Mesenchymal stem cell (in vitro differentiated cells and primary cell): Measurements from ENCODE around the gene MMP24OS.
A peak's percentile ranks its signal among the peaks of the same experiment; 100 is the strongest.

ENCODE experiments used
- DNase-seq: peaks from one replicate; pipeline ENCODE4 v3.0.0-alpha.2; 2013
- H2AFZ ChIP-seq: one replicate; pipeline ENCODE4 v1.6.1; 2013; ENCODE audit warnings: low read depth, mild to moderate bottlenecking, control low read depth, inconsistent platforms, low read length, moderate library complexity
- H2AK5ac ChIP-seq: 2 replicates; pipeline ENCODE4 v1.6.1; 2013; ENCODE audit warnings: low read length, moderate library complexity, mild to moderate bottlenecking, inconsistent platforms; ENCODE audit not compliant: severe bottlenecking
- H2BK120ac ChIP-seq: one replicate; pipeline ENCODE4 v1.6.1; 2013; ENCODE audit warnings: low read depth, mild to moderate bottlenecking, inconsistent platforms, low read length, moderate library complexity
- H2BK12ac ChIP-seq, 2 experiments: one replicate each; pipeline ENCODE4 v1.6.1; 2013; ENCODE audit warnings: inconsistent platforms in 2 of 2, low read length in 2 of 2, mild to moderate bottlenecking in 2 of 2, moderate library complexity in 2 of 2, control low read depth in 1 of 2
- H2BK15ac ChIP-seq: one replicate; pipeline ENCODE4 v1.6.1; 2013; ENCODE audit warnings: mild to moderate bottlenecking, low read depth, inconsistent platforms; ENCODE audit not compliant: poor library complexity, severe bottlenecking
- H2BK5ac ChIP-seq: 2 replicates; pipeline ENCODE4 v1.6.1; 2013; ENCODE audit warnings: low read depth, mild to moderate bottlenecking, low read length, control low read depth, inconsistent platforms; ENCODE audit not compliant: poor library complexity, severe bottlenecking
- H3K14ac ChIP-seq, 2 experiments: one replicate each; pipeline ENCODE4 v1.6.1; 2013; ENCODE audit warnings: inconsistent platforms in 2 of 2, low read length in 2 of 2, control low read depth in 1 of 2, mild to moderate bottlenecking in 1 of 2, moderate library complexity in 1 of 2
- H3K18ac ChIP-seq, 2 experiments: one replicate each; pipeline ENCODE4 v1.6.1; 2013; ENCODE audit warnings: inconsistent platforms in 2 of 2, low read length in 2 of 2, control low read depth in 1 of 2, low read depth in 1 of 2, mild to moderate bottlenecking in 1 of 2
- H3K23ac ChIP-seq, 2 experiments: one replicate each; pipeline ENCODE4 v1.6.1; 2013; ENCODE audit warnings: inconsistent platforms in 2 of 2, low read length in 2 of 2, mild to moderate bottlenecking in 2 of 2, moderate library complexity in 2 of 2, control low read depth in 1 of 2
- H3K27ac ChIP-seq: 2 replicates; pipeline ENCODE4 v1.5.1; 2013; ENCODE audit warnings: mild to moderate bottlenecking, moderate library complexity, low read length, control low read depth, inconsistent platforms; ENCODE audit not compliant: poor library complexity, severe bottlenecking
- H3K27me3 ChIP-seq, 2 experiments: 2 replicates each; pipeline versions ENCODE4 v1.6.1 to v1.7.0; 2013; ENCODE audit warnings: low read length in 2 of 2, mild to moderate bottlenecking in 2 of 2, moderate library complexity in 2 of 2, control low read depth in 1 of 2, inconsistent platforms in 1 of 2; ENCODE audit not compliant: control insufficient read depth in 1 of 2, insufficient read depth in 1 of 2
- H3K36me3 ChIP-seq, 2 experiments: 2 replicates each; pipeline versions ENCODE4 v1.6.1 to v1.7.0; 2013; ENCODE audit warnings: low read length in 2 of 2, control low read depth in 1 of 2, inconsistent platforms in 1 of 2, low read depth in 1 of 2, mild to moderate bottlenecking in 1 of 2; ENCODE audit not compliant: insufficient read depth in 2 of 2, control insufficient read depth in 1 of 2
- H3K4ac ChIP-seq, 2 experiments: one replicate each; pipeline ENCODE4 v1.6.1; 2013; ENCODE audit warnings: inconsistent platforms in 2 of 2, low read length in 2 of 2, mild to moderate bottlenecking in 2 of 2, moderate library complexity in 2 of 2, control low read depth in 1 of 2, low read depth in 1 of 2
- H3K4me1 ChIP-seq: 2 replicates; pipeline ENCODE4 v1.6.1; 2013; ENCODE audit warnings: low read depth, low read length, control low read depth; ENCODE audit not compliant: control insufficient read depth, insufficient read depth
- H3K4me2 ChIP-seq: 2 replicates; pipeline ENCODE4 v1.6.1; 2013; ENCODE audit warnings: low read length, mild to moderate bottlenecking, inconsistent platforms; ENCODE audit not compliant: poor library complexity, severe bottlenecking
- H3K4me3 ChIP-seq, 2 experiments: 2 replicates each; pipeline versions ENCODE4 v1.5.1 to v1.7.0; 2013; ENCODE audit warnings: low read length in 2 of 2, mild to moderate bottlenecking in 2 of 2, control low read depth in 1 of 2, low read depth in 1 of 2; ENCODE audit not compliant: insufficient read depth in 1 of 2
- H3K79me1 ChIP-seq: replicated peaks from 2 replicates; pipeline ENCODE4 v1.6.1; 2013; ENCODE audit warnings: mild to moderate bottlenecking, control low read depth, low read length, inconsistent platforms; ENCODE audit not compliant: poor library complexity, severe bottlenecking
- H3K9ac ChIP-seq: 2 replicates; pipeline ENCODE4 v1.7.0; 2013; ENCODE audit warnings: mild to moderate bottlenecking, low read length, moderate library complexity
- H3K9me3 ChIP-seq: 2 replicates; pipeline ENCODE4 v1.7.0; 2013; ENCODE audit warnings: mild to moderate bottlenecking, low read length; ENCODE audit not compliant: control insufficient read depth
- H4K8ac ChIP-seq: one replicate; pipeline ENCODE4 v1.6.1; 2013; ENCODE audit warnings: inconsistent platforms, mild to moderate bottlenecking, low read length, moderate library complexity
- H4K91ac ChIP-seq: one replicate; pipeline ENCODE4 v1.6.1; 2013; ENCODE audit warnings: mild to moderate bottlenecking, low read length, inconsistent platforms
- WGBS: methylation state at CpG from one replicate; pipeline ENCODE4 v1.1.7; 2013; ENCODE audit warnings: mixed read lengths; 5-methylcytosine and 5-hydroxymethylcytosine counted together

Gene MMP24OS

DNA sequence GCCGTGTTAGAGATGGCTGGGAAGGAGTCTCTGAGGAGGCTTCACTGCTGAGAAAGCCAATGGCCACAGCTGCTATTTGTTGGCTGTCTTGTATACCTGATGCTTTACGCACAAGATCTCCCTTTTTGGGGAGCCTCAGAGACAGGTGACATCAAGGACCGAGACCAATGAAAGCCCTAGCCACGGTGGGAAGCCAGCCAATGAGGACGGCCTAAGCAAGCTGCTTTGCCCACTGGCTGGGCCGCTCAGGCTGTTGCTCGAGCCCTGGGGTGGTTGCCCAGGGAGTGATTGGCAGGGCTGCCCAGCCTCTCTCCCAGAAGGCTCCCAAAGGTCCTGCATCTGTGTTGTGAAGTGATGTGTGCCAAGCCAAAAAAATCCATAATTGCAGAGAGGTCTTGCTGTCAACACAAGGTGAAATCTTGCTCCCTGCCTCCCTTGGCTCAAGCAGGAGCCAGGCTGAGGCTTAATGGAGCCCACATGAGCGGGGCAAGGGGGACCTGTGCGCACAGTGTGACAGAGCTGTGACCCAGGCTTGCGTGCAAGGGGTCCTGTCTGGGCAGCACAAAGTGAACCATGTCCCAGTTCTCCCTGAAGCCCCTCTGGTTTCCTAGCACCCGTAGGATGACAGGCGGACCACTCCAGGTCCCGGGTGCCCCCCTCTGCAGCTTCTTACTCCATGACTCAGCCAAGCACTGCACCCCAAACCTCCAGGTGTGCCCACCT is 4.3 kb downstream of the MMP24OS start:
- H2BK15ac ChIP-seq, result no peak overlapping the region
- no peak overlapping the region for H3K4me2 ChIP-seq
- H3K9me3 ChIP-seq, result no peaks in the 10 kb centered on the region
- H3K4me1 ChIP-seq, result peaks cover 49% of the 10 kb centered on the region
- 91% methylated on average over 13 of the region's 13 CpGs for WGBS
- no peak overlapping the region for H4K8ac ChIP-seq
- H2AK5ac ChIP-seq, result no peak overlapping the region
- no peak overlapping the region for H2BK12ac ChIP-seq
- H3K18ac ChIP-seq, result no peak overlapping the region
- H3K27ac ChIP-seq, result no peak overlapping the region
- no peaks in the 10 kb centered on the region for H3K27me3 ChIP-seq
- no peak overlapping the region for H3K4me3 ChIP-seq
- no peak overlapping the region for H2BK120ac ChIP-seq
- no peak overlapping the region for H3K23ac ChIP-seq
- H2BK5ac ChIP-seq, result no peak overlapping the region
- H2AFZ ChIP-seq, result no peak overlapping the region
- no peak overlapping the region for H3K9ac ChIP-seq
- DNase-seq, result no peak
- no peak overlapping the region for H3K4ac ChIP-seq
- no peak overlapping the region for H3K14ac ChIP-seq
- peaks cover 12% of the 10 kb centered on the region for H3K79me1 ChIP-seq
- H3K36me3 ChIP-seq, result peaks cover 58 to 62% of the 10 kb centered on the region in 2 experiments
- H4K91ac ChIP-seq, result no peak overlapping the region

DNA sequence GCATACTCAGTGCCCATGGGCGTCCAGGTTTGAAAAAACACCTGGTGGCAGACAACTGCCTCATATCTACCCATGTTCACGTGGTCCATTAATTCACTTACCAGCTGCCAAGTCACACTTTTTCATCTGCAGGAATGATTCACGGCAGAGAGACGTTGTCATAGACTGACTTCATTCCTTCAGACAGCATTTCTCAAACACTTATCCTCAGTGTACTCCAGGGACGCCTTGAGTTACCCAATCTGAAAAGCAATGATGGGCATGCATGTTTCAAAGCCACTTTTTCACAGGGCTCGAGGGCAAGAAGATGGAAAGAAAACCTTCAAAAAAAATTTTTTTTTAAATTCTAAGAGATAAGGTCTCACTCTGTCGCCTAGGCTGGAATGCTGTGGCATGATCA is 6.0 kb downstream of the MMP24OS start:
- no peak overlapping the region for H4K8ac ChIP-seq
- no peak overlapping the region for H2AFZ ChIP-seq
- H3K9me3 ChIP-seq, result no peaks in the 10 kb centered on the region
- peaks cover 68 to 69% of the 10 kb centered on the region in 2 experiments for H3K36me3 ChIP-seq
- H4K91ac ChIP-seq, result no peak overlapping the region
- no peak overlapping the region for H3K4me3 ChIP-seq
- no peak overlapping the region for H3K4me2 ChIP-seq
- H3K79me1 ChIP-seq, result peaks cover 12% of the 10 kb centered on the region
- no peak overlapping the region for H3K27ac ChIP-seq
- no peak overlapping the region for H3K4ac ChIP-seq
- no peak overlapping the region for H3K18ac ChIP-seq
- no peak overlapping the region for H2BK15ac ChIP-seq
- no peak overlapping the region for H3K23ac ChIP-seq
- no peak overlapping the region for H2BK12ac ChIP-seq
- no peak overlapping the region for H2AK5ac ChIP-seq
- no peak for DNase-seq
- no peak overlapping the region for H3K9ac ChIP-seq
- H3K27me3 ChIP-seq, result no peaks in the 10 kb centered on the region
- H3K14ac ChIP-seq, result no peak overlapping the region
- H3K4me1 ChIP-seq, result peaks cover 45% of the 10 kb centered on the region
- H2BK120ac ChIP-seq, result no peak overlapping the region
- H2BK5ac ChIP-seq, result no peak overlapping the region
- 82% methylated on average over 7 of the region's 7 CpGs for WGBS

DNA sequence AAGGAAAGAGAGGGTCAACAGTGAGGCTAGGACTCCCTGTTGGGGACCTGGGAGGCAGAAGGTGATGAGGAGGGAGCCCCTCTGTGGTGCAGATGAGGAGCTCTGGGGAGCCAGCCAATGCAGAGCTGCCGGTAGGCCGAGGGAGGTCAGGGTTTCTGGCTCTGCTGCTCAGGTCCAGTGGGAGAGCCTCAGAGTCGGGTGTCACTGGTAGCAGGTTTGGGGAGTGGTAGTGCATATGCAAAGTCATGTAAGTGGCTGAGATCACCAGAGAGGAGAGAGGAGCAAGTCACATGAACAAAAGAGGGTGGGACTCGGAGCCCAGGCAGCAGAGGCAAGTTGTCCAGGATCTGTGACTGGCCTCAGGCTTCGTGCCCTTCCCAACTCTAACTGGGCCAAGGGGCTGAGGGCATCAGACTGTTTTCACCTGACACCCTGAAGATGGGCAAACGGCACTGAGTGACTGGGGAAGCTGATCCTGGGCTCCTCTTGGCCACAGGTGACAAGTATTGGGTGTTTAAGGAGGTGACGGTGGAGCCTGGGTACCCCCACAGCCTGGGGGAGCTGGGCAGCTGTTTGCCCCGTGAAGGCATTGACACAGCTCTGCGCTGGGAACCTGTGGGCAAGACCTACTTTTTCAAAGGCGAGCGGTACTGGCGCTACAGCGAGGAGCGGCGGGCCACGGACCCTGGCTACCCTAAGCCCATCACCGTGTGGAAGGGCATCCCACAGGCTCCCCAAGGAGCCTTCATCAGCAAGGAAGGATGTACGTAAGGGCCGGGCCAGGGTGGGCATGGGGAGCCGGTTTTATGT is 6.6 kb downstream of the MMP24OS start:
- Histone ChIP-seq H4K8ac (no peak overlapping the region), H3K23ac (no peak overlapping the region), H2AK5ac (peak overlapping the region; percentile 5), H4K91ac (no peak overlapping the region), H3K4ac (no peak overlapping the region), H3K79me1 (peaks cover 10% of the 10 kb centered on the region), H3K18ac (no peak overlapping the region), H2BK12ac (no peak overlapping the region), H3K4me2 (no peak overlapping the region), H3K9ac (peak overlapping the region; percentile 44), H3K14ac (no peak overlapping the region), H3K4me3 (no peak overlapping the region), H2BK120ac (no peak overlapping the region), H3K36me3 (peaks cover 64 to 71% of the 10 kb centered on the region in 2 experiments), H2BK5ac (no peak overlapping the region), H2AFZ (no peak overlapping the region), H3K27me3 (no peaks in the 10 kb centered on the region), H3K9me3 (no peaks in the 10 kb centered on the region), H2BK15ac (no peak overlapping the region), H3K4me1 (peaks cover 40% of the 10 kb centered on the region), H3K27ac (no peak overlapping the region)
- DNase-seq, result no peak
- 96% methylated on average over 20 of the region's 20 CpGs for WGBS
